ENCODE results near the gene TTLL12.
A peak's percentile ranks its signal among the peaks of the same experiment; 100 is the strongest.

TTLL12 gene

GRCh38 chr22:43226377-43227238, 39.7 kb upstream of the TTLL12 start:
- peak overlapping the region; percentile 8 for H3K9ac ChIP-seq (ENCODE audit: low read length)
- H3K4me3 ChIP-seq (ENCODE audit: low read length) = no peak overlapping the region
- peaks cover 7% of the 10 kb centered on the region for H3K27me3 ChIP-seq (ENCODE audit: control insufficient read depth, insufficient read depth, low read length)
- H3K36me3 ChIP-seq (ENCODE audit: control insufficient read depth, insufficient read depth, low read length) = no peaks in the 10 kb centered on the region
- peaks cover 3% of the 10 kb centered on the region for H3K4me1 ChIP-seq (ENCODE audit: control insufficient read depth, insufficient read depth, low read length)
- H3K9me3 ChIP-seq (ENCODE audit: control insufficient read depth, low read length) = no peaks in the 10 kb centered on the region

GRCh38 chr22:43225609-43226008, 38.7 kb upstream of the TTLL12 start:
- H3K4me3 ChIP-seq (ENCODE audit: low read length) = no peak overlapping the region
- H3K9ac ChIP-seq (ENCODE audit: low read length) = peak overlapping the region; percentile 8
- no peaks in the 10 kb centered on the region for H3K36me3 ChIP-seq (ENCODE audit: control insufficient read depth, insufficient read depth, low read length)
- no peaks in the 10 kb centered on the region for H3K4me1 ChIP-seq (ENCODE audit: control insufficient read depth, insufficient read depth, low read length)
- no peaks in the 10 kb centered on the region for H3K9me3 ChIP-seq (ENCODE audit: control insufficient read depth, low read length)
- H3K27me3 ChIP-seq (ENCODE audit: control insufficient read depth, insufficient read depth, low read length) = peaks cover 5% of the 10 kb centered on the region

- H3K9me3 ChIP-seq (ENCODE audit: control insufficient read depth, low read length) = no peaks in the 10 kb centered on the region
- no peaks in the 10 kb centered on the region for H3K36me3 ChIP-seq (ENCODE audit: control insufficient read depth, insufficient read depth, low read length)
- no peak overlapping the region for H3K4me3 ChIP-seq (ENCODE audit: low read length)
- peaks cover 5% of the 10 kb centered on the region for H3K27me3 ChIP-seq (ENCODE audit: control insufficient read depth, insufficient read depth, low read length)
- no peaks in the 10 kb centered on the region for H3K4me1 ChIP-seq (ENCODE audit: control insufficient read depth, insufficient read depth, low read length)
- no peak overlapping the region for H3K9ac ChIP-seq (ENCODE audit: low read length)
Observed at GRCh38 chr22:43222987-43223386, 36.1 kb upstream of the TTLL12 start.

- Histone ChIP-seq H3K9me3 (ENCODE audit: control insufficient read depth, low read length) (no peaks in the 10 kb centered on the region), H3K36me3 (ENCODE audit: control insufficient read depth, insufficient read depth, low read length) (no peaks in the 10 kb centered on the region), H3K4me1 (ENCODE audit: control insufficient read depth, insufficient read depth, low read length) (no peaks in the 10 kb centered on the region), H3K27me3 (ENCODE audit: control insufficient read depth, insufficient read depth, low read length) (peaks cover 3% of the 10 kb centered on the region), H3K9ac (ENCODE audit: low read length) (no peak overlapping the region), H3K4me3 (ENCODE audit: low read length) (no peak overlapping the region)
Observed at GRCh38 chr22:43222262-43222661, 35.3 kb upstream of the TTLL12 start.

GRCh38 chr22:43220625-43221380, 33.9 kb upstream of the TTLL12 start:
- no peaks in the 10 kb centered on the region for H3K36me3 ChIP-seq (ENCODE audit: control insufficient read depth, insufficient read depth, low read length)
- no peaks in the 10 kb centered on the region for H3K4me1 ChIP-seq (ENCODE audit: control insufficient read depth, insufficient read depth, low read length)
- no peaks in the 10 kb centered on the region for H3K9me3 ChIP-seq (ENCODE audit: control insufficient read depth, low read length)

GRCh38 chr22:43218786-43219185, 31.9 kb upstream of the TTLL12 start:
- no peaks in the 10 kb centered on the region for H3K36me3 ChIP-seq (ENCODE audit: control insufficient read depth, insufficient read depth, low read length)
- no peak overlapping the region for H3K4me3 ChIP-seq (ENCODE audit: low read length)
- peaks cover 4% of the 10 kb centered on the region for H3K27me3 ChIP-seq (ENCODE audit: control insufficient read depth, insufficient read depth, low read length)
- H3K9me3 ChIP-seq (ENCODE audit: control insufficient read depth, low read length) = no peaks in the 10 kb centered on the region
- no peaks in the 10 kb centered on the region for H3K4me1 ChIP-seq (ENCODE audit: control insufficient read depth, insufficient read depth, low read length)
- H3K9ac ChIP-seq (ENCODE audit: low read length) = no peak overlapping the region

More at GRCh38 chr22:43220625-43221380, 33.9 kb upstream of the TTLL12 start:
- H3K27me3 ChIP-seq (ENCODE audit: control insufficient read depth, insufficient read depth, low read length) = no peaks in the 10 kb centered on the region
- no peak overlapping the region for H3K9ac ChIP-seq (ENCODE audit: low read length)
- no peak overlapping the region for H3K4me3 ChIP-seq (ENCODE audit: low read length)

GRCh38 chr22:43217285-43218030, 30.5 kb upstream of the TTLL12 start:
- no peak overlapping the region for H3K4me3 ChIP-seq (ENCODE audit: low read length)
- no peaks in the 10 kb centered on the region for H3K4me1 ChIP-seq (ENCODE audit: control insufficient read depth, insufficient read depth, low read length)
- H3K9ac ChIP-seq (ENCODE audit: low read length) = no peak overlapping the region
- H3K27me3 ChIP-seq (ENCODE audit: control insufficient read depth, insufficient read depth, low read length) = peaks cover 4% of the 10 kb centered on the region
- H3K9me3 ChIP-seq (ENCODE audit: control insufficient read depth, low read length) = no peaks in the 10 kb centered on the region
- no peaks in the 10 kb centered on the region for H3K36me3 ChIP-seq (ENCODE audit: control insufficient read depth, insufficient read depth, low read length)

GRCh38 chr22:43216738-43217137, 29.8 kb upstream of the TTLL12 start:
- Histone ChIP-seq H3K4me3 (ENCODE audit: low read length) (no peak overlapping the region), H3K9me3 (ENCODE audit: control insufficient read depth, low read length) (no peaks in the 10 kb centered on the region), H3K36me3 (ENCODE audit: control insufficient read depth, insufficient read depth, low read length) (no peaks in the 10 kb centered on the region), H3K27me3 (ENCODE audit: control insufficient read depth, insufficient read depth, low read length) (peaks cover 4% of the 10 kb centered on the region), H3K4me1 (ENCODE audit: control insufficient read depth, insufficient read depth, low read length) (no peaks in the 10 kb centered on the region), H3K9ac (ENCODE audit: low read length) (no peak overlapping the region)

- H3K4me3 ChIP-seq (ENCODE audit: low read length) = no peak overlapping the region
- peaks cover 4% of the 10 kb centered on the region for H3K27me3 ChIP-seq (ENCODE audit: control insufficient read depth, insufficient read depth, low read length)
- no peak overlapping the region for H3K9ac ChIP-seq (ENCODE audit: low read length)
- H3K4me1 ChIP-seq (ENCODE audit: control insufficient read depth, insufficient read depth, low read length) = no peaks in the 10 kb centered on the region
- no peaks in the 10 kb centered on the region for H3K9me3 ChIP-seq (ENCODE audit: control insufficient read depth, low read length)
- H3K36me3 ChIP-seq (ENCODE audit: control insufficient read depth, insufficient read depth, low read length) = no peaks in the 10 kb centered on the region
Observed at GRCh38 chr22:43213962-43214361, 27.0 kb upstream of the TTLL12 start.

- Histone ChIP-seq H3K36me3 (ENCODE audit: control insufficient read depth, insufficient read depth, low read length) (no peaks in the 10 kb centered on the region), H3K4me3 (ENCODE audit: low read length) (no peak overlapping the region), H3K4me1 (ENCODE audit: control insufficient read depth, insufficient read depth, low read length) (no peaks in the 10 kb centered on the region), H3K9me3 (ENCODE audit: control insufficient read depth, low read length) (no peaks in the 10 kb centered on the region), H3K27me3 (ENCODE audit: control insufficient read depth, insufficient read depth, low read length) (peaks cover 4% of the 10 kb centered on the region), H3K9ac (ENCODE audit: low read length) (no peak overlapping the region)
Observed at GRCh38 chr22:43213051-43213450, 26.1 kb upstream of the TTLL12 start.

GRCh38 chr22:43212434-43212952, 25.6 kb upstream of the TTLL12 start:
- Histone ChIP-seq H3K4me3 (ENCODE audit: low read length) (no peak overlapping the region), H3K4me1 (ENCODE audit: control insufficient read depth, insufficient read depth, low read length) (no peaks in the 10 kb centered on the region), H3K9ac (ENCODE audit: low read length) (no peak overlapping the region), H3K9me3 (ENCODE audit: control insufficient read depth, low read length) (no peaks in the 10 kb centered on the region), H3K27me3 (ENCODE audit: control insufficient read depth, insufficient read depth, low read length) (peaks cover 4% of the 10 kb centered on the region), H3K36me3 (ENCODE audit: control insufficient read depth, insufficient read depth, low read length) (no peaks in the 10 kb centered on the region)

All from mucosa of stomach (tissue), 1 donor.